Renal cortical epithelial cell (primary cell): ENCODE data around the gene OTUD7B. TPM values are rescaled to one million over a fixed set of nuclear protein-coding genes. Genes with fewer than 3 reads are reported as not detected.

Experiments used
- DNase-seq: peaks from one replicate; pipeline ENCODE4 v3.0.0-alpha.2; 2011; ENCODE audit warnings: low read depth
- total RNA-seq: library from RNA; depleted of rRNA; stranded (reverse); fragments of >200 nt; gene quantifications from 2 replicates; pipeline ENCODE4 v1.2.3, GENCODE V29; 2014

OTUD7B gene
- total RNA-seq, 1 donor from 2014 or later = 29.5 TPM

DNA sequence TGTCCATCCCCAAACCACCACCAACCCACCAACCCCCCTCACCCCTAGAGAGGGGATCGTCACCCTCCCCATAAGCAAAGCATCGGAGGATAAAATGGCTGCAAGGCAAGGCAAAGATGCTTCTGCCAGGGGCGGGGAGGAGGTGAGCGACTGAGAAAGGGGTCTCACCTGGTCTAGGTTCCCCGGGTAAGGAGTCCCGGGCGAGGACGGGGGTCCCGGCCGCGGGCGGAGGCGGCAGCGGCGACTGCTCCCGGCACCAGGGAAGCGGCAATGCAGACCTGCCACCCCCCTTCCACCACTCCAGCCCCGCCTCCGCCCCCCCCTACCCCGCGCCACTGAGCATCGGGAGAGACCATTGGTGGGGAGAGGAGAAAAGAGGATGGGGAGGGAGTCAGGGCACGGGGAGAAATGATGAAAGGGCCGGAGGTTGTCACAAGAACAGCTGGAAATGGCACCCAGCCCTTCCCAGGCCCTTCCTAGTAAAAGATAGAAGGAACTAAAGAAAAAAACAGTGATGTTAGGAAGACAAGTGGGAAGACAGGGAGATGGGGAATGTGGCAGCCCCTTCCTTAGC is 92.9 kb downstream of the OTUD7B start, which contains the start of gene SV2A:
Gene SV2A, minus strand, starts transcription at position 274 of the 574 bp plus-strand sequence. CDS start 4,004 bp downstream, outside the sequence.
- DNase-seq = no peak

GRCh38 chr1:149916898-149917252 is 93.7 kb downstream of the OTUD7B start:
- no peak for DNase-seq

DNA sequence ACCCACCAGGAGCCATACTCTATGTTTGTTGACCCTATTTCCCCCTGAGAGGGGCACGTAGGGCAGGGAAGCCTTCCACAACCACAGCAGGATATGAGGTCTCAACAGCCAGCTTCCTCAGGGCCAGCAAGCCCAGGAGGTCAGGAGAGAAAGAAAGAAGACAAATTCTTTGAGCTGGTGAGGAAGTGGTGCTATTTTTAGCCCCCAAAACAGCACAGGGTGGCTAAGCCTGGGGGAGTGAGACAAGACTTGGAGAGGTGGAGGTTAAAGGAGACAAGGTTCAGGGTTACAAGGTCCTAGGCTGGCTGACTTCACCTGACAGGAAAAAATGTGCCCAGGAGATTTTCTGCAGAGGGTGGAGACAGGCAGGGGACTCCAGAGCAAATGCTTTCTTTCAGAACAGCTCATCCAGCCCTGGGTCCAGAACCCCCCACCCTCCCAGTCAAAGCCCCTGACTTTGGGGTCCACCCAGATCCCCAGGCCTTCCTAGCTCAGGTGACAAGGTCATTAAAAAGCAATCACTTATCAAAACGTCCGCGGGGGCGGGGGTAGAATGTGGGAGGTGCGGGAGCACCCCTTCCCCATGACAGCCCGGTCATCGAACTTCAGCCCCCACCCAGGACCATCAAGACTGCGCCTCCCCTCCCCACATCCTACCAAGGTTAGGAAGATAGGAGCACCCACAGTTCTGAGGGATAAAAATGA is 94.2 kb downstream of the OTUD7B start:
- no peak for DNase-seq

- DNase-seq = peak; percentile 32
Measured at GRCh38 chr1:149915429-149916192, 94.9 kb downstream of the OTUD7B start.

- no peak for DNase-seq
Measured at GRCh38 chr1:149914545-149914944, 96.0 kb downstream of the OTUD7B start.

DNA sequence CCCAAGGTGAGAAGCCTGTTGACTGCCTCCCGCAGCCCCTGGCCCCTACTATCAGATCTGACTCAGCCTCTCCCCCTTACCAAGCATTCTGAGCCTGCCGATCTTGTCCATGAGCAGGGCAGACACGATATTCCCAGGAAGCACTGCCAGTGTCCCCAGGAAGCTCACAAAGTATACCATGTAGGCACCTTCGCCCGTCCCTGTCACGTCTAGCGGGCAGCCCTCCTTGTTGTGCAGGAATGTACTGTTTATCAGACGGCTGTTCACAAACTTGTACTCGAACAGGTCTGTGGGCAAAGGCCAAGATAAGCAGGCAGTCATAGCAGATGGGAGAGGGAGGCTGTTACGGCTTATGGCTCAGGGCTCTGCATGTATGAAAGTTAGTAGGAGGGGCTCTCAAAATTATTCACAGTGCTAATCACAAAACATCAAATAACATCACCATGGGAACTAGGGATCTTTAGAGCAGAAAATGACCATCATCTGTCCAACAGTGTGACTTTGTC is 103.9 kb downstream of the OTUD7B start:
- no peak for DNase-seq

GRCh38 chr1:149903836-149904491 is 106.6 kb downstream of the OTUD7B start:
- no peak for DNase-seq

GRCh38 chr1:149899460-149900284 is 110.9 kb downstream of the OTUD7B start, which contains the start of gene BOLA1:
BOLA1 (plus strand) TSS chr1:149899568; CDS start chr1:149900060, 492 bp downstream.
- DNase-seq = peak; percentile 82

GRCh38 chr1:149896575-149896974 is 114.0 kb downstream of the OTUD7B start:
- no peak for DNase-seq

GRCh38 chr1:149888999-149889289 is 121.6 kb downstream of the OTUD7B start:
- DNase-seq = no peak

GRCh38 chr1:149888247-149888998 is 122.1 kb downstream of the OTUD7B start:
- DNase-seq = peak; percentile 81

Other genes with a start within 250 kb of the OTUD7B start
- gene FCGR1A, start 228.0 kb downstream of the OTUD7B start, total RNA-seq = not detected in 2 replicates
- gene BOLA1, start 111.2 kb downstream of the OTUD7B start, total RNA-seq = 9.7 and 11.0 TPM in 2 replicates
- 1.6 and 1.7 TPM in 2 replicates for gene SV2A, start 92.9 kb downstream of the OTUD7B start, total RNA-seq
- 10.2 and 20.0 TPM in 2 replicates for gene SF3B4, start 82.9 kb downstream of the OTUD7B start, total RNA-seq
- gene MTMR11, start 73.8 kb downstream of the OTUD7B start, total RNA-seq = 5.6 and 7.3 TPM in 2 replicates
- 35.4 and 46.3 TPM in 2 replicates for gene VPS45, start 57.0 kb upstream of the OTUD7B start, total RNA-seq
- gene PLEKHO1, start 139.2 kb upstream of the OTUD7B start, total RNA-seq = 10.0 and 26.7 TPM in 2 replicates
- gene ANP32E, start 225.4 kb upstream of the OTUD7B start, total RNA-seq = 23.6 and 28.3 TPM in 2 replicates
- gene CA14, start 247.0 kb upstream of the OTUD7B start, total RNA-seq = not detected in 2 replicates